Lung (tissue), 12 donors: Measurements from ENCODE around the gene BBOF1. TPM values are rescaled to one million over a fixed set of nuclear protein-coding genes. Genes with fewer than 3 reads are reported as not detected.
A peak's percentile ranks its signal among the peaks of the same experiment; 100 is the strongest.

Experiments
- ATAC-seq: fragments of 200-7000 bp; cut with Tn5 transposase; one replicate; pipeline ENCODE4 v1.9.1; 2020; ENCODE audit warnings: moderate number of reproducible peaks; ENCODE audit not compliant: insufficient read depth, low FRiP score
- DNase-seq, 3 donors: peaks; one replicate each; pipeline ENCODE4 v3.0.0-alpha.2; 2013 to 2017
- H3K27ac ChIP-seq, 2 donors: one replicate each; pipeline ENCODE4 v1.5.1; 2013; ENCODE audit warnings: mild to moderate bottlenecking in 2 of 2, moderate library complexity in 2 of 2, control low read depth in 1 of 2, inconsistent platforms in 1 of 2, low read depth in 1 of 2, low read length in 1 of 2
- H3K27me3 ChIP-seq, 3 donors: one replicate each; pipeline ENCODE4 v1.5.1; 2013; ENCODE audit warnings: low read length in 2 of 3; ENCODE audit not compliant: control insufficient read depth in 3 of 3, insufficient read depth in 3 of 3
- H3K36me3 ChIP-seq, 4 donors: one replicate each; pipeline ENCODE4 v1.5.1; 2013; ENCODE audit warnings: low read length in 4 of 4, mild to moderate bottlenecking in 1 of 4, moderate library complexity in 1 of 4; ENCODE audit not compliant: control insufficient read depth in 4 of 4, insufficient read depth in 4 of 4
- H3K4me1 ChIP-seq, 5 donors: one replicate each; pipeline ENCODE4 v1.5.1; 2013; ENCODE audit warnings: low read length in 5 of 5, mild to moderate bottlenecking in 2 of 5, moderate library complexity in 1 of 5; ENCODE audit not compliant: control insufficient read depth in 5 of 5, insufficient read depth in 5 of 5
- H3K4me3 ChIP-seq: one replicate; pipeline ENCODE4 v1.5.1; 2013; ENCODE audit warnings: mild to moderate bottlenecking, control low read depth, moderate library complexity
- H3K9ac ChIP-seq, 2 donors: one replicate each; pipeline ENCODE4 v1.5.1; 2013; ENCODE audit warnings: low read length in 2 of 2, control low read depth in 1 of 2; ENCODE audit not compliant: insufficient read depth in 1 of 2
- H3K9me3 ChIP-seq, 4 donors: one replicate each; pipeline ENCODE4 v1.5.1; 2013; ENCODE audit warnings: low read length in 3 of 4, mild to moderate bottlenecking in 1 of 4, moderate library complexity in 1 of 4; ENCODE audit not compliant: control insufficient read depth in 4 of 4, insufficient read depth in 3 of 4
- CTCF ChIP-seq: IDR thresholded peaks from 2 replicates; pipeline ENCODE4 v1.5.1; 2012; ENCODE audit warnings: mild to moderate bottlenecking; ENCODE audit errors: control extremely low read depth, extremely low read depth
- WGBS, 2 donors: extraction: QIAGEN DNeasy Blood & Tissue Kit; methylation state at CpG; one replicate each; pipeline ENCODE4 v1.1.7; 2013; 5-methylcytosine and 5-hydroxymethylcytosine counted together
- polyA plus RNA-seq, 2 donors: library from polyadenylated mRNA; stranded (reverse); fragments of 200-250 nt; gene quantifications; one replicate each; pipeline ENCODE4 v1.2.1, GENCODE V29; 2013
- total RNA-seq, 2 donors: library from RNA; depleted of rRNA in 1 of 2; stranded (reverse); fragments of >200 nt in 1 of 2; gene quantifications; one replicate each; pipeline ENCODE4 v1.2.1, GENCODE V29; 2014 to 2021
- donor health status: control.
- donor health status: control.
- donor health status: Bipolar disorder and iron deficiency.
- donor health status: healthy.
- donor health status: DM: yes; HTN: yes; CAD: no.

The BBOF1 gene
- total and polyA plus RNA-seq, 4 donors: 6.6 to 23.1 (median 10.4) TPM

DNA sequence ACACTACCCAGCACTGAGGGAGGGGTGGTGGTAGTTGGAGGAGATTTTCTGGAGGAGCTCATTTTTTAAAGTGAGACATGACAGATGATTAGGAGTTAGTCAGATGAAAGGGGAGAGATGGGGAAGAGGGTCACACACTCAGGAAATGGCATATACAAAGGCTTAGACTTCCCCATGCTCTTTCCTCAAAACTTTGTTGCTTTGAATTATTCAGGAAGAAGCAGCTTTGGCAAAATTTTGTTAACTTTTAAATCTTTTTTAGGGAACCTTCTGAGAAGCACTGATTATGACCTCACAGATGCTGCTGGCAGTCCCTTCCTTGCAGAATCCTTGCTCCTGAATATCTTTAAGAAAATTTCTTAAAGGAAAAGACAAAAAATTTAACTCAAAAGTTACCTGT, 45.3 kb downstream of the BBOF1 start:
- Histone ChIP-seq H3K4me1 (peaks cover 0 to 6% (median 0%) of the 10 kb centered on the region in 5 donors), H3K9me3 (no peaks in the 10 kb centered on the region), H3K9ac (no peak overlapping the region), H3K4me3 (no peak overlapping the region), H3K27me3 (no peaks in the 10 kb centered on the region), H3K36me3 (peaks cover 12 to 43% (median 30%) of the 10 kb centered on the region in 4 donors), H3K27ac (no peak overlapping the region)
- no peak for DNase-seq
- no peak for TF ChIP-seq CTCF
- no peak for ATAC-seq

GRCh38 chr14:74064883-74065282, 45.7 kb downstream of the BBOF1 start:
- Histone ChIP-seq H3K4me1 (peaks cover 0 to 6% (median 0%) of the 10 kb centered on the region in 5 donors), H3K27me3 (no peaks in the 10 kb centered on the region), H3K9ac (no peak overlapping the region), H3K36me3 (peaks cover 14 to 43% (median 29%) of the 10 kb centered on the region in 4 donors), H3K27ac (no peak overlapping the region), H3K4me3 (no peak overlapping the region), H3K9me3 (no peaks in the 10 kb centered on the region)
- TF ChIP-seq CTCF: no peak
- 86 to 88% methylated on average over 3 of the region's 3 CpGs for WGBS, 2 donors
- ATAC-seq (no peak), DNase-seq (no peak)

DNA sequence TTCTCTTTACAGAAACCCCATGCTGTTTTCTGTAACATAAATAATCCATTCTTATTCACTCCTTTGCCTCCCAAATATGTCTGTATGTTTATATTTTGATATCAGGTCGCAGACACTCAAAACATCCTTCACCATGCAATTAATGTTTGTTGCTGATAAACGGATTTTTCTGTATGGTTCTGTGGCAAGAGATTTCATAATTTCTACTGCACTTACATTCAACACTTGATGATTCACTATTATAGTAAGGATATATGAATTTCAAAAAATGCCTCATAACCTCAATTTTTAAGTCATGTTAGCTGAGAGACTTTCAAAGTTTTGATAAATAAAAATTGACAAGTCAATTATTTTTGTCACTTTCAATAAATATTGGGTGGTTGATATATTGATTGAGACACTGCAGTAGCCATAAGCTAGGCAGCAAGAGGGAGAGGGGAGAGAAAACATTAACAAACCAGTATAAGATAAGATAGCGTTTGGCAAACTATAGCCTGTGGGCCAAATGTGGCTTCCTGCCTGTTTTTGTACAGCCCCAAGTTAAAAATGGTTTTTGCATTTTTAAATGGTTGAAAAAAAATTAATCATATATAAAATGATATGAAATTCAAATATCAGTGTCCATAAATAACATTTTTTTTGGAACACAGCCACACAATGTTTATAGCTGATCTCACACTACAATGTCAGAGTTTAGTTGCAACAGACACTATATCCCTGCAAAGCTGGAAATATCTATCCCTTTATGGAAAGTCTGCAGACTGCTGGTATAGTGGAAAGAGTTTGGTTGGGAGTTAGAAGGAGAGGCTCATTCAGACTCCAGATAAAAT, 46.8 kb downstream of the BBOF1 start:
- H3K27me3 ChIP-seq: no peaks in the 10 kb centered on the region
- no peak overlapping the region for H3K27ac ChIP-seq
- TF ChIP-seq CTCF: no peak
- peaks cover 0 to 6% (median 0%) of the 10 kb centered on the region in 5 donors for H3K4me1 ChIP-seq
- ATAC-seq (no peak), DNase-seq (peak in 2 of 3 donors; percentile 38 to 67)
- no peak overlapping the region for H3K4me3 ChIP-seq
- no peaks in the 10 kb centered on the region for H3K9me3 ChIP-seq
- peaks cover 17 to 38% (median 28%) of the 10 kb centered on the region in 4 donors for H3K36me3 ChIP-seq
- H3K9ac ChIP-seq: no peak overlapping the region
- 67 to 77% methylated on average over 3 of the region's 3 CpGs for WGBS, 2 donors
